ENCODE data around the gene NT5C3B. TPM values are rescaled to one million over a fixed set of nuclear protein-coding genes. Genes with fewer than 3 reads are reported as not detected.
A peak's percentile ranks its signal among the peaks of the same experiment; 100 is the strongest.
"Not testable (repeated sequence)": the region's sequence is repeated elsewhere in the genome, so short reads cannot be mapped to it uniquely, and the experiment has no call there.

The NT5C3B gene
- total RNA-seq, 6 donors from 2014 or later, result 35.1 to 61.8 (median 37.5) TPM

DNA sequence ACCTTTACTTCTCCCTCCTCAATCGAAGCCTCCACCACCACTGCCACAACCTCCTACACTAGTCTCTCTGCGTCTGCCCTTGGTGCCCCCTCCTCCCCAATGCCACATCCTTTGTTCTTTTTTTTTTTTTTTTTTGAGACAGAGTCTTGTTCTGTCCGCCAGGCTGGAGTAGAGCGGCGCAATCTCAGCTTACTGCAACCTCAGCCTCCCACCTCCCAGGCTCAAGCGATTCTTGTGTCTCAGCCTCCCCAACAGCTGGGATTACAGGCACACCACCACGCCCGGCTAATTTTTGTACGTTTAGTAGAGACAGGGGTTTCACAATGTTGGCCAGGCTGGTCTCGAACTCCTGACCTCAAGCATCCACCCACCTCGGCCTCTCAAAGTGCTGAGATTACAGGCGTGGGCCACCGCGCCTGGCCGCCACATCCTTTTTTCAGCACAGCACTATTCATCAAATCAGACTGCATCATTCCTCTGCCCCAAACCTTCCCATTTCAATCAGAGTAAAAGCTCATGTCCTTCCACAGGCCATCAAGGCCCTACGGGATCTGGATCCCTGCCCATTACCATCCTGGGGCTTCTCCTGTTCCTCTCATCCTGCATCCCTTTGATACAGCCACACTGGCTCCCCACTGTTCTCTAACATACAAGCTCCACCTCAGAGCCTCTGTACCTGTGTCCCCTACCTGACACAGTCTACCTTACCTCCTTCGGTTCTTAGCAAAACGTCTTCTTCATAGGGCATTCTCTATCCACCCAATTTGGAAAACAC is 27.2 kb upstream of the NT5C3B start:
- Histone ChIP-seq H3K9me3 (no peaks in the 10 kb centered on the region), H3K4me3 (peak overlapping the region in 2 of 4 donors; percentile 99), H3K27ac (no peak overlapping the region), H3K27me3 (no peaks in the 10 kb centered on the region), H3K4me1 (peaks cover 14 to 39% (median 23%) of the 10 kb centered on the region in 4 donors), H3K36me3 (peaks cover 6 to 18% (median 11%) of the 10 kb centered on the region in 4 donors)
- ATAC-seq (ENCODE audit: low FRiP score in 2 of 2), result no peak
- TF ChIP-seq POLR2AphosphoS5 (IDR thresholded peaks at IDR 0.05) (no peak), POLR2A (IDR thresholded peaks at IDR 0.05) (no peak), EP300 (IDR thresholded peaks at IDR 0.05) (no peak)
- TF ChIP-seq, protein P1, sequence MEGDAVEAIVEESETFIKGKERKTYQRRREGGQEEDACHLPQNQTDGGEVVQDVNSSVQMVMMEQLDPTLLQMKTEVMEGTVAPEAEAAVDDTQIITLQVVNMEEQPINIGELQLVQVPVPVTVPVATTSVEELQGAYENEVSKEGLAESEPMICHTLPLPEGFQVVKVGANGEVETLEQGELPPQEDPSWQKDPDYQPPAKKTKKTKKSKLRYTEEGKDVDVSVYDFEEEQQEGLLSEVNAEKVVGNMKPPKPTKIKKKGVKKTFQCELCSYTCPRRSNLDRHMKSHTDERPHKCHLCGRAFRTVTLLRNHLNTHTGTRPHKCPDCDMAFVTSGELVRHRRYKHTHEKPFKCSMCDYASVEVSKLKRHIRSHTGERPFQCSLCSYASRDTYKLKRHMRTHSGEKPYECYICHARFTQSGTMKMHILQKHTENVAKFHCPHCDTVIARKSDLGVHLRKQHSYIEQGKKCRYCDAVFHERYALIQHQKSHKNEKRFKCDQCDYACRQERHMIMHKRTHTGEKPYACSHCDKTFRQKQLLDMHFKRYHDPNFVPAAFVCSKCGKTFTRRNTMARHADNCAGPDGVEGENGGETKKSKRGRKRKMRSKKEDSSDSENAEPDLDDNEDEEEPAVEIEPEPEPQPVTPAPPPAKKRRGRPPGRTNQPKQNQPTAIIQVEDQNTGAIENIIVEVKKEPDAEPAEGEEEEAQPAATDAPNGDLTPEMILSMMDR (IDR thresholded peaks at IDR 0.05), result no peak
- no peak for DNase-seq
- 59% methylated on average over 18 of the region's 18 CpGs for WGBS, 2 donors

DNA sequence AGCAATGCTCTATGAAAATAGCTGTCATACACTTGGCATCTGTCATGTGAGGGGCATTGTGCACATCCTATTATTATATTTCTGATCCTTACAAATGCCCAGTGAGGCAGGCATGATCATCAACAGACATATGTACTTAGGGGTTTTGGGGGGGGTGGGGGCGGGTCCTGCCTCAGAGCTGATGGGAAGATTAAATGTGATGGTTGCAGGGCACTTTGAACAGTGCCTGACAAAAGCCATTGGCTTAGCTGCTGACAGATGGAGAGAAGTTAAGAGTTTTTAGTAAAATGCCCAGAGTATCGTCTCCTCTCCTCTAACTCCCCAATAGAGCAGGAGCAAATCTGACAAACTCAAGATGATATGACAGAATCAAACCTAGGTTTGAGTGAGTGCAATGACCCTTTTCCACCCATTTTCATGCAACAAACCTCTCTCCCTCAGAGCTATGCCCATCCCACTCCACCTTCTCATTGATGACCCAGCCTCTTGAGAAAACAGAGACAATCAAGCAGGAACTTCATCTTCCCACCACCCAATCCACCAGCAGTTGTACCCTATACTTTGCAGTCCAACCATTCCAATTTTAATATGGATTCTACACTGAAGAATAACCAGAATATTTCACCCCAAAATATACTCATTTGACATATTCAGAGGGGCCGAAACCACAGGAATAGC is 24.4 kb upstream of the NT5C3B start:
- DNase-seq (no peak), ATAC-seq (ENCODE audit: low FRiP score in 2 of 2) (no peak)
- Histone ChIP-seq H3K9me3 (no peaks in the 10 kb centered on the region), H3K4me1 (peaks cover 14 to 39% (median 22%) of the 10 kb centered on the region in 4 donors), H3K27ac (no peak overlapping the region), H3K27me3 (no peaks in the 10 kb centered on the region), H3K4me3 (no peak overlapping the region), H3K36me3 (no peaks in the 10 kb centered on the region)
- TF ChIP-seq POLR2AphosphoS5 (IDR thresholded peaks at IDR 0.05) (no peak), POLR2A (IDR thresholded peaks at IDR 0.05) (no peak), EP300 (IDR thresholded peaks at IDR 0.05) (no peak)
- TF ChIP-seq, protein P1 (IDR thresholded peaks at IDR 0.05), result no peak
- whole genome bisulfite sequencing, 2 donors, result 82 to 90% methylated on average over 3 of the region's 3 CpGs

DNA sequence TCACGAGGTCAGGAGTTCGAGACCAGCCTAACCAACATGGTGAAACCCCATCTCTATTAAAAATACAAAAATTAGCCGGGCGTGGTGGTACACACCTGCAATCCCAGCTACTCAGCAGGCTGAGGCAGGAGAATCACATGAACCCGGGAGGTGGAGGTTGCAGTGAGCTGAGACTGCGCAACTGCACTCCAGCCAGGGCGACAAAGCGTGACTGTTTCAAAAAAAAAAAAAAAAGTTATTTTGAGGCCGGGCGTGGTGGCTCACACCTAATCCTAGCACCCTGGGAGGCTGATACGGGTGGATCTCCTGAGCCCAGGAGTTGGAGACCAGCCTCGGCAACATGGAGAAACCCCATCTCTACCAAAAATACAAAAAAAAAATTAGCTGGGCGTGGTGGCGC is 15.3 kb upstream of the NT5C3B start:
- not testable (repeated sequence) for H3K4me3 ChIP-seq; H3K27ac ChIP-seq; DNase-seq; ATAC-seq (ENCODE audit: low FRiP score in 2 of 2); H3K27me3 ChIP-seq; H3K4me1 ChIP-seq; H3K9me3 ChIP-seq
- 96% methylated on average over 14 of the region's 14 CpGs for WGBS, 2 donors
- peaks cover 0 to 30% (median 13%) of the 10 kb centered on the region in 4 donors for H3K36me3 ChIP-seq

DNA sequence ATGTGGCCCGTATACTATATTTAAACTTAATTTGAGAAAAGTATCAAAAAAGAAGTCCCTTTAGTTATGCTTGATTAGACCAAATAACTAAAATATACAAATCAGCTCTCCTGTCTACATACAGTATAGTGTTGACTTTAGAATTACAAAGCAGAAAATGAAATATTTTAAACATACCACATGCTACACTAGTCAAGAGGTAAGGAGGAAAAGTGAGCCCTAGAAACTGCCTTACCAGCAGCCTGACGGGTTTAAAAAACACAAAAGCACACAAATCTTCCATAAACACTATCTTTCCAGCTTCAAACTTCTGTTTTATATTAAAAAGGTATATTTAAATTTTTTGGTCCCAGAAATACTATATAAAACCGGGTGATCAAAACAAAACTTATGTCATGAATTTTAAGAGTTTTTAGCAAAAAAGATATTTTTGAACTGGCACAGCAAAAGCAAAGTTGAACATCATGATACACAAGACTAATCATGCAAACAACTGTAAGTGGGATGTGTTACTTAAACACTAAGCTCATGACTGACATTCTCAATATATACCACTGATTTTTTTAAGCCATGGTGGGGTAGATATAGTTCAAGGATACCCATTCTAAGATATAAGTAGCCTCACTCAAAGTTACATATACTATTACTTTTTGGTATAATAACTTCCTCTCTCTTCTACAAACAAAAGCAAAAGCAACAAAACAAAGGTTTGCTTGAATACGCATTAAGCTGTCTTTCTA is 13.4 kb upstream of the NT5C3B start:
- WGBS, 2 donors, result 77 to 82% methylated on average over 4 of the region's 4 CpGs
- no peak for ATAC-seq (ENCODE audit: low FRiP score in 2 of 2)
- no peak for DNase-seq

More for the DNA sequence above, 13.4 kb upstream of the NT5C3B start:
- H3K4me1 ChIP-seq, result peaks cover 0 to 7% (median 3%) of the 10 kb centered on the region in 4 donors
- no peak overlapping the region for H3K4me3 ChIP-seq
- H3K27me3 ChIP-seq, result no peaks in the 10 kb centered on the region
- TF ChIP-seq, protein P1 (IDR thresholded peaks at IDR 0.05), result no peak
- no peak for TF ChIP-seq POLR2A (IDR thresholded peaks at IDR 0.05)
- H3K9me3 ChIP-seq, result no peaks in the 10 kb centered on the region
- peaks cover 0 to 24% (median 8%) of the 10 kb centered on the region in 4 donors for H3K36me3 ChIP-seq
- H3K27ac ChIP-seq, result no peak overlapping the region

All from upper lobe of left lung (tissue), 6 donors.